ENCODE data around the gene ALKBH7.

DNA sequence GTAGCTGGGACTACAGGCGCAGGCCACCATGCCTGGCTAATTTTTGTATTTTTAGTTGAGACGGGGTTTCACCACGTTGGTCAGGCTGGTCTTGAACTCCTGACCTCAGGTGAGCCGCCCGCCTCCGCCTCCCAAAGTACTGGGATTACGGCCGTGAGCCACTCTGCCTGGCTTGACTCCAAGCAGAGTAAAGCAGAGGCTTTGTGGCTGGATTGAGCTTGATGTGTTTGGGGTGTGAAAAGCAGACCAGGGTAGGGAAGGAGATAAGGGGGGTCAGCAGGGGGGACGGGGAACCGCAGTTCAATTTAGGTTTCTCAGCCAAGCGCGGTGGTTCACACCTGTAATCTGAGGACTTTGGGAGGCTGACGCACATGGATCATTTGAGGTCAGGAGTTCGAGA is 15.4 kb upstream of the ALKBH7 start:
- TF ChIP-seq, protein P1, sequence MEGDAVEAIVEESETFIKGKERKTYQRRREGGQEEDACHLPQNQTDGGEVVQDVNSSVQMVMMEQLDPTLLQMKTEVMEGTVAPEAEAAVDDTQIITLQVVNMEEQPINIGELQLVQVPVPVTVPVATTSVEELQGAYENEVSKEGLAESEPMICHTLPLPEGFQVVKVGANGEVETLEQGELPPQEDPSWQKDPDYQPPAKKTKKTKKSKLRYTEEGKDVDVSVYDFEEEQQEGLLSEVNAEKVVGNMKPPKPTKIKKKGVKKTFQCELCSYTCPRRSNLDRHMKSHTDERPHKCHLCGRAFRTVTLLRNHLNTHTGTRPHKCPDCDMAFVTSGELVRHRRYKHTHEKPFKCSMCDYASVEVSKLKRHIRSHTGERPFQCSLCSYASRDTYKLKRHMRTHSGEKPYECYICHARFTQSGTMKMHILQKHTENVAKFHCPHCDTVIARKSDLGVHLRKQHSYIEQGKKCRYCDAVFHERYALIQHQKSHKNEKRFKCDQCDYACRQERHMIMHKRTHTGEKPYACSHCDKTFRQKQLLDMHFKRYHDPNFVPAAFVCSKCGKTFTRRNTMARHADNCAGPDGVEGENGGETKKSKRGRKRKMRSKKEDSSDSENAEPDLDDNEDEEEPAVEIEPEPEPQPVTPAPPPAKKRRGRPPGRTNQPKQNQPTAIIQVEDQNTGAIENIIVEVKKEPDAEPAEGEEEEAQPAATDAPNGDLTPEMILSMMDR (IDR thresholded peaks at IDR 0.05): no peak
- TF ChIP-seq EP300 (IDR thresholded peaks at IDR 0.05) (no peak), POLR2A (IDR thresholded peaks at IDR 0.05) (no peak)
